GM12878 (cell line): ENCODE data around the gene PCGF6. TPM values are rescaled to one million over a fixed set of nuclear protein-coding genes. Genes with fewer than 3 reads are reported as not detected.

Experiments used
- ATAC-seq: fragments of 200-7000 bp; cut with Tn5 transposase; 3 replicates; pipeline ENCODE4 v1.9.1; 2020; ENCODE audit warnings: mild to moderate bottlenecking, moderate library complexity
- BruUV-seq: library from RNA; stranded (reverse); fragments of 400-500 nt; replicated peaks from 2 replicates; lab custom pipeline; 2021; lab: Mats Ljungman, UMichigan
- CTCF ChIA-PET: fragments of 300-600 bp; sonication (Branson Sonifier 250); formaldehyde crosslinking; extraction: SDS; loops from one replicate; lab custom pipeline; 2021; ENCODE audit warnings: inconsistent platforms; lab: Yijun Ruan, JAX
- POLR2A ChIA-PET: fragments of 350-600 bp; formaldehyde crosslinking; extraction: SDS; loops from one replicate; lab custom pipeline; 2021; ENCODE audit warnings: inconsistent platforms; lab: Charles Lee
- RAD21 ChIA-PET: fragments of 300-600 bp; sonication (Branson Sonifier 250); formaldehyde crosslinking; loops from one replicate; lab custom pipeline; 2023; ENCODE audit warnings: antibody characterized with exemption; ENCODE audit not compliant: unreplicated experiment; lab: Charles Lee
- SMC1A ChIA-PET: fragments of 300-600 bp; sonication (Branson Sonifier 250); formaldehyde crosslinking; loops from one replicate; lab custom pipeline; 2023; ENCODE audit not compliant: unreplicated experiment, uncharacterized antibody; lab: Charles Lee
- DNase-seq: peaks from one replicate; pipeline ENCODE4 v3.0.0-alpha.2; 2011; ENCODE audit warnings: low read depth, low spot score
- FAIRE-seq: peaks from 3 replicates; lab custom pipeline; 2011; peaks lifted over from hg19 to GRCh38; lab: Jason Lieb, UNC
- H2AFZ ChIP-seq: 2 replicates; pipeline ENCODE4 v1.6.0; 2011; ENCODE audit warnings: low read depth, low read length, control low read depth; ENCODE audit not compliant: control insufficient read depth
- H3K27ac ChIP-seq: 2 replicates; pipeline ENCODE4 v1.5.1; 2011; ENCODE audit warnings: control low read depth; ENCODE audit not compliant: control insufficient read depth, insufficient read depth
- H3K27me3 ChIP-seq, 2 experiments: replicated peaks in 1 of 2; 2 replicates each; pipeline versions ENCODE4 v1.6.0 to v1.6.1; 2011; ENCODE audit warnings: low read length in 1 of 2; ENCODE audit not compliant: control insufficient read depth in 2 of 2, insufficient read depth in 2 of 2
- H3K36me3 ChIP-seq, 2 experiments: 2 replicates each; pipeline ENCODE4 v1.5.1; 2011; ENCODE audit warnings: low read length in 1 of 2; ENCODE audit not compliant: control insufficient read depth in 2 of 2, insufficient read depth in 2 of 2
- H3K4me1 ChIP-seq: 2 replicates; pipeline ENCODE4 v1.6.1; 2011; ENCODE audit warnings: mild to moderate bottlenecking, low read length, moderate library complexity, mixed read lengths; ENCODE audit not compliant: control insufficient read depth, insufficient read depth
- H3K4me2 ChIP-seq: 2 replicates; pipeline ENCODE4 v1.6.0; 2011; ENCODE audit warnings: control low read depth; ENCODE audit not compliant: control insufficient read depth, insufficient read depth
- H3K4me3 ChIP-seq: fragments of 200-600 bp; sonication (generic); 2 replicates; pipeline ENCODE4 v1.5.1; 2016
- H3K79me2 ChIP-seq: 2 replicates; pipeline ENCODE4 v1.6.0; 2011; ENCODE audit warnings: low read length; ENCODE audit not compliant: control insufficient read depth, insufficient read depth
- H3K9ac ChIP-seq: 2 replicates; pipeline ENCODE4 v1.8.0; 2011; ENCODE audit warnings: low read length, control low read depth, mixed read lengths; ENCODE audit not compliant: control insufficient read depth, insufficient read depth
- H3K9me3 ChIP-seq: replicated peaks from 3 replicates; pipeline ENCODE4 v1.5.1; 2011; ENCODE audit warnings: mild to moderate bottlenecking, low read length; ENCODE audit not compliant: control insufficient read depth, insufficient read depth
- H4K20me1 ChIP-seq: 2 replicates; pipeline ENCODE4 v1.6.0; 2011; ENCODE audit not compliant: control insufficient read depth, insufficient read depth
- BHLHE40 ChIP-seq, 2 experiments: fragments of 450-650 bp in 1 of 2; IDR thresholded peaks; 2 replicates each; pipeline ENCODE4 v1.6.1; 2011 to 2017; ENCODE audit warnings: low read depth in 2 of 2, borderline replicate concordance in 1 of 2, improper control_type of control experiment in 1 of 2, low read length in 1 of 2, mild to moderate bottlenecking in 1 of 2
- CHD2 ChIP-seq: IDR thresholded peaks from 2 replicates; pipeline ENCODE4 v1.6.1; 2011; ENCODE audit warnings: low read depth, low read length, improper control_type of control experiment, borderline replicate concordance
- IRF4 ChIP-seq: IDR thresholded peaks from 2 replicates; pipeline ENCODE4 v1.6.1; 2011; ENCODE audit warnings: low read depth, low read length
- RB1 ChIP-seq: fragments of 450-650 bp; formaldehyde crosslinking; IDR thresholded peaks from 2 replicates; pipeline ENCODE4 v1.6.1; 2017; ENCODE audit warnings: mild to moderate bottlenecking, borderline replicate concordance
- SIN3A ChIP-seq: IDR thresholded peaks from 2 replicates; pipeline ENCODE4 v1.6.1; 2012; ENCODE audit warnings: low read depth, low read length, improper control_type of control experiment
- SMARCA5 ChIP-seq: fragments of 450-650 bp; IDR thresholded peaks from 2 replicates; pipeline ENCODE4 v1.6.1; 2017; ENCODE audit warnings: mild to moderate bottlenecking
- YY1 ChIP-seq: IDR thresholded peaks from 2 replicates; pipeline ENCODE4 v1.6.1; 2011; ENCODE audit warnings: low read depth, mild to moderate bottlenecking, low read length
- WGBS: methylation state at CpG from one replicate; pipeline ENCODE4 v1.1.6; 2016; ENCODE audit warnings: low lambda C conversion rate; ENCODE audit not compliant: insufficient replicate concordance, insufficient coverage; ENCODE audit errors: missing lambda C conversion rate; 5-methylcytosine and 5-hydroxymethylcytosine counted together
- in situ Hi-C: fragments of 300-500 bp; cut with MboI; formaldehyde crosslinking; loops from 9 replicates; pipeline ENCODE4 v1.14.3; 2018; ENCODE audit warnings: mixed read lengths
- intact Hi-C: fragments of 100-400 bp; cut with micrococcal nuclease; formaldehyde crosslinking; loops from one replicate; pipeline ENCODE4 v1.14.2; 2022; ENCODE audit not compliant: unreplicated experiment
- polyA plus RNA-seq, 11 experiments: library from polyadenylated mRNA; depleted of rRNA in 4 of 11; unstranded in 6 of 11; stranded (reverse) in 5 of 11; fragments of >200 nt; fragmentation: Nextera tagmentation in 4 of 11; fragmentation: Illumina TruSeq in 1 of 11; extraction: Ambion mirVana in 4 of 11; extraction: Trizol in 1 of 11; gene quantifications; 1 replicate in 1 of 11; 2 replicates in 10 of 11; pipeline versions ENCODE4 v1.2.1 to v1.2.3, GENCODE V29; 2011 to 2016; ENCODE audit warnings: inconsistent platforms in 2 of 11, missing spikeins in 2 of 11, low read depth in 1 of 11
- total RNA-seq, 4 experiments: library from RNA; depleted of rRNA in 3 of 4; stranded (reverse); fragments of >200 nt in 3 of 4; fragmentation: Illumina TruSeq in 1 of 4; extraction: Trizol in 1 of 4; gene quantifications; 2 replicates each; pipeline versions ENCODE4 v1.2.1 to v1.2.3, GENCODE V29; 2013 to 2021

PCGF6 gene
- total and polyA plus RNA-seq, 10 of the 15 experiments (the other 5 are each of a cell fraction or from before 2014, with no cell fraction given), result 6.5 to 19.1 (median 12.7) TPM

GRCh38 chr10:103397191-103397825 is 46.4 kb upstream of the PCGF6 start:
- Histone ChIP-seq H2AFZ (no peak overlapping the region; the same call in 1 of the 2 replicates), H3K36me3 (peaks cover 1 to 5% of the 10 kb centered on the region in 2 experiments; a peak in 3 of 4 replicates), H3K4me2 (peak overlapping the region; percentile 60), H3K4me3 (peak overlapping the region; percentile 78), H3K27ac (peak overlapping the region; percentile 88), H3K9me3 (no peaks in the 10 kb centered on the region), H3K4me1 (peaks cover 4% of the 10 kb centered on the region; the same call in 1 of the 2 replicates), H3K27me3 (no peaks in the 10 kb centered on the region), H3K79me2 (peaks cover 65% of the 10 kb centered on the region), H3K9ac (peak overlapping the region; percentile 98), H4K20me1 (no peaks in the 10 kb centered on the region)
- no TSS peak for BruUV-seq
- ChIA-PET SMC1A (interaction anchor here (0.8 to 5.0 kb wide), 11 partner anchors 19 to 289 kb away, joined by 3 to 23 read pairs (median 4); partner anchors contain the start of gene TAF5), RAD21 (interaction anchor here (0.5 to 2.1 kb wide), 5 partner anchors 18 to 167 kb away, joined by 3 to 6 read pairs (median 3); no protein-coding TSS in a partner anchor), POLR2A (interaction anchor here (0.6 to 1.5 kb wide), 5 partner anchors 9 to 624 kb away, joined by 3 to 6 read pairs (median 5); partner anchors contain the start of genes CALHM2 and PCGF6), CTCF (interaction anchor here (0.5 to 3.3 kb wide), 12 partner anchors 9 to 687 kb away, joined by 3 to 15 read pairs (median 4); no protein-coding TSS in a partner anchor)
- no peak for TF ChIP-seq BHLHE40 (IDR thresholded peaks at IDR 0.05; ENCODE audit: borderline replicate concordance in 1 of 2, low read depth in 2 of 2, low read length in 1 of 2)
- peak; percentile 44; the same call in 1 of the 2 replicates for TF ChIP-seq YY1
- peak; percentile 20 for ATAC-seq
- FAIRE-seq, result no peak
- in situ Hi-C loops, result no loop called here
- intact Hi-C loops, result loop anchor here (5.0 kb wide), 1 partner anchor 45 kb away; the partner anchor contains the start of gene PCGF6
- DNase-seq, result no peak
- 83% methylated on average over 19 of the region's 19 CpGs for WGBS

DNA sequence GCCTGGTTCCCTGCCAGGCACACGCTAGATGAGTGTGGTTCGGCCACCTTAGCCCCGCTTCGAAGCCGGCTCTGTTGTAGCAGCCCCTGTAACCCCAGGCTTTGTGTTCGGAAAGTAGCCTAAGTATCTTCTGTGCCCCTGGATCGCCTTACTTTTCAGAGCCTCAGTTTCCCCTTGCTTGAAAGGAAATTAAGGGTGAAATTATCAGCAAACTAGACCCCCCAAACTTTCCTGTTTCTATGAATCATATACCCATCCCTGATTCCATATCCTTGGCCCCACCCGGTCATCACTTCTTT is 45.8 kb upstream of the PCGF6 start:
- no peaks in the 10 kb centered on the region for H3K9me3 ChIP-seq
- intact Hi-C loops, result loop anchor here (1.0 to 5.0 kb wide), 2 partner anchors 28 to 44 kb away; partner anchors contain the start of gene PCGF6
- no peaks in the 10 kb centered on the region for H4K20me1 ChIP-seq
- peak overlapping the region; percentile 78 for H3K4me3 ChIP-seq
- POLR2A ChIA-PET, result interaction anchor here (0.6 to 1.3 kb wide), 4 partner anchors 8 to 623 kb away, joined by 3 to 6 read pairs (median 5); partner anchors contain the start of gene CALHM2
- H3K36me3 ChIP-seq, result peaks cover 0 to 3% of the 10 kb centered on the region in 2 experiments; a peak in 2 of 4 replicates
- H3K79me2 ChIP-seq, result peaks cover 65% of the 10 kb centered on the region
- H3K27me3 ChIP-seq, result no peaks in the 10 kb centered on the region
- RAD21 ChIA-PET, result interaction anchor here (0.5 to 2.1 kb wide), 6 partner anchors 19 to 166 kb away, joined by 3 to 6 read pairs (median 3); partner anchors contain the start of gene CALHM1
- H3K9ac ChIP-seq, result peak overlapping the region; percentile 98
- peak overlapping the region; percentile 59 for H2AFZ ChIP-seq
- 3% methylated on average over 8 of the region's 8 CpGs for WGBS
- TF ChIP-seq SIN3A, result peak; percentile 23; the same call in 1 of the 2 replicates
- TF ChIP-seq IRF4, result 0 out of 2 replicates have a peak, but pooled peaks have one; percentile 5
- TF ChIP-seq SMARCA5, result peak; percentile 44; the same call in 1 of the 2 replicates
- TF ChIP-seq CHD2, result no peak
- TF ChIP-seq RB1, result 0 out of 2 replicates have a peak, but pooled peaks have one; percentile 2
- TF ChIP-seq, all 136 proteins: peak for 4
- CTCF ChIA-PET, result interaction anchor here (0.5 to 2.9 kb wide), 5 partner anchors 10 to 687 kb away, joined by 3 to 11 read pairs (median 4); no protein-coding TSS in a partner anchor
- SMC1A ChIA-PET, result interaction anchor here (0.6 to 5.0 kb wide), 7 partner anchors 21 to 300 kb away, joined by 3 to 23 read pairs (median 3); partner anchors contain the start of gene TAF5
- ATAC-seq (no peak), DNase-seq (no peak), FAIRE-seq (no peak)
- Histone ChIP-seq H3K27ac (peak overlapping the region; percentile 88), H3K4me1 (peaks cover 4% of the 10 kb centered on the region; the same call in 1 of the 2 replicates), H3K4me2 (peak overlapping the region; percentile 60)
- in situ Hi-C loops, result no loop called here
- BruUV-seq, result TSS peak; percentile 86
